ENCODE data around the gene ZBTB1. TPM values are rescaled to one million over a fixed set of nuclear protein-coding genes. Genes with fewer than 3 reads are reported as not detected.
"Not testable (repeated sequence)": the region's sequence is repeated elsewhere in the genome, so short reads cannot be mapped to it uniquely, and the experiment has no call there.

The ZBTB1 gene
- total RNA-seq, 1 donor from 2014 or later: 53.3 TPM

- Histone ChIP-seq H3K9ac (no peak overlapping the region), H3K9me3 (ENCODE audit: low read depth) (no peaks in the 10 kb centered on the region), H3K36me3 (no peaks in the 10 kb centered on the region), H3F3A (ENCODE audit: low read depth) (peaks cover 8% of the 10 kb centered on the region), H3K27me3 (no peaks in the 10 kb centered on the region), H4K20me1 (ENCODE audit: low read depth) (peaks cover 58% of the 10 kb centered on the region), H3K4me3 (no peak overlapping the region), H3K79me2 (ENCODE audit: low read depth) (peaks cover 98% of the 10 kb centered on the region), H3K4me1 (peaks cover 7% of the 10 kb centered on the region), H3K27ac (no peak overlapping the region), H3K4me2 (no peak overlapping the region), H2AFZ (replicated peaks) (no peak overlapping the region)
- Mint-ChIP-seq H3K36me3 (no peaks in the 10 kb centered on the region), H3K4me1 (peaks cover 11% of the 10 kb centered on the region), H3K27ac (no peak overlapping the region), H3K27me3 (ENCODE audit: insufficient read depth, low read depth) (no peaks in the 10 kb centered on the region), H3K4me3 (no peak overlapping the region), H3K9me3 (no peaks in the 10 kb centered on the region)
- no peak for DNase-seq (ENCODE audit: low spot score)
- TF ChIP-seq CTCF (IDR thresholded peaks at IDR 0.05): no peak
- TF ChIP-seq EZH2 (IDR thresholded peaks at IDR 0.05): no peak
- TF ChIP-seq EZH2phosphoT487 (IDR thresholded peaks at IDR 0.05): no peak
These were observed 8.7 kb downstream of the ZBTB1 start for GRCh38 chr14:64513271-64513670.

GRCh38 chr14:64515053-64515452 is 10.5 kb downstream of the ZBTB1 start:
- Histone ChIP-seq H4K20me1 (ENCODE audit: low read depth) (peaks cover 50% of the 10 kb centered on the region), H3F3A (ENCODE audit: low read depth) (peaks cover 6% of the 10 kb centered on the region)

GRCh38 chr14:64516969-64517368 is 12.4 kb downstream of the ZBTB1 start:
- Histone ChIP-seq H3F3A (ENCODE audit: low read depth) (peaks cover under 1% of the 10 kb centered on the region), H3K36me3 (no peaks in the 10 kb centered on the region), H3K27ac (no peak overlapping the region), H3K4me2 (no peak overlapping the region), H3K79me2 (ENCODE audit: low read depth) (peaks cover 90% of the 10 kb centered on the region), H3K9ac (no peak overlapping the region), H3K9me3 (ENCODE audit: low read depth) (no peaks in the 10 kb centered on the region), H2AFZ (replicated peaks) (no peak overlapping the region), H3K4me3 (no peak overlapping the region), H4K20me1 (ENCODE audit: low read depth) (peaks cover 37% of the 10 kb centered on the region), H3K4me1 (no peaks in the 10 kb centered on the region), H3K27me3 (no peaks in the 10 kb centered on the region)
- Mint-ChIP-seq H3K36me3 (no peaks in the 10 kb centered on the region), H3K4me1 (no peaks in the 10 kb centered on the region), H3K9me3 (no peaks in the 10 kb centered on the region), H3K4me3 (no peak overlapping the region), H3K27me3 (ENCODE audit: insufficient read depth, low read depth) (peaks cover 2% of the 10 kb centered on the region), H3K27ac (no peak overlapping the region)
- DNase-seq (ENCODE audit: low spot score): no peak
- TF ChIP-seq CTCF (IDR thresholded peaks at IDR 0.05) (no peak), EZH2 (IDR thresholded peaks at IDR 0.05) (no peak), EZH2phosphoT487 (IDR thresholded peaks at IDR 0.05) (no peak)

More at GRCh38 chr14:64515053-64515452, 10.5 kb downstream of the ZBTB1 start:
- Mint-ChIP-seq H3K36me3 (no peaks in the 10 kb centered on the region), H3K4me3 (no peak overlapping the region), H3K4me1 (peaks cover 7% of the 10 kb centered on the region), H3K9me3 (no peaks in the 10 kb centered on the region), H3K27me3 (ENCODE audit: insufficient read depth, low read depth) (peaks cover 2% of the 10 kb centered on the region), H3K27ac (no peak overlapping the region)
- Histone ChIP-seq H3K9me3 (ENCODE audit: low read depth) (no peaks in the 10 kb centered on the region), H3K79me2 (ENCODE audit: low read depth) (peaks cover 99% of the 10 kb centered on the region), H3K4me3 (no peak overlapping the region), H3K4me2 (no peak overlapping the region), H3K4me1 (no peaks in the 10 kb centered on the region), H3K9ac (no peak overlapping the region), H3K27ac (no peak overlapping the region), H2AFZ (replicated peaks) (no peak overlapping the region), H3K36me3 (no peaks in the 10 kb centered on the region), H3K27me3 (no peaks in the 10 kb centered on the region)
- DNase-seq (ENCODE audit: low spot score): no peak
- no peak for TF ChIP-seq EZH2 (IDR thresholded peaks at IDR 0.05)
- TF ChIP-seq CTCF (IDR thresholded peaks at IDR 0.05): no peak
- no peak for TF ChIP-seq EZH2phosphoT487 (IDR thresholded peaks at IDR 0.05)

GRCh38 chr14:64517667-64518066 is 13.1 kb downstream of the ZBTB1 start:
- not testable (repeated sequence) for H3K4me1 ChIP-seq; H3K36me3 ChIP-seq; H3K9me3 ChIP-seq (ENCODE audit: low read depth); H3K27me3 ChIP-seq; DNase-seq (ENCODE audit: low spot score); H3F3A ChIP-seq (ENCODE audit: low read depth); H3K27ac ChIP-seq; H3K4me2 ChIP-seq; H3K27me3 Mint-ChIP-seq (ENCODE audit: insufficient read depth, low read depth); H2AFZ ChIP-seq (replicated peaks); H3K36me3 Mint-ChIP-seq; H3K4me1 Mint-ChIP-seq; H3K4me3 Mint-ChIP-seq; H3K9me3 Mint-ChIP-seq; H3K4me3 ChIP-seq; H3K9ac ChIP-seq; H3K27ac Mint-ChIP-seq
- peaks cover 41% of the 10 kb centered on the region for H4K20me1 ChIP-seq (ENCODE audit: low read depth)
- peaks cover 83% of the 10 kb centered on the region for H3K79me2 ChIP-seq (ENCODE audit: low read depth)
